Measurements from ENCODE around the gene HDDC3.

GRCh38 chr15:90946941-90947576 lies 14.7 kb upstream of the HDDC3 start:
- TF ChIP-seq CTCF (optimal IDR thresholded peaks at IDR 0.05 in 1 of 3, IDR thresholded peaks at IDR 0.05 in 1 of 3, conservative IDR thresholded peaks at IDR 0.05 in 1 of 3; ENCODE audit: extremely low read depth in 1 of 3, insufficient read depth in 2 of 3, low read length in 3 of 3) (no peak), EZH2 (IDR thresholded peaks at IDR 0.05; ENCODE audit: low read length) (no peak)
